GOT3 (cell line): ENCODE data around the gene NAV2.

Source experiments
- DNase-seq: peaks from one replicate; lab custom pipeline; 2025; ENCODE audit warnings: mixed read lengths; lab: John Stamatoyannopoulos, UW

Gene NAV2

GRCh38 chr11:19976281-19976941 is 263.8 kb downstream of the NAV2 start:
- DNase-seq: no peak

GRCh38 chr11:19977941-19978340 is 265.3 kb downstream of the NAV2 start:
- DNase-seq: no peak

- DNase-seq: no peak
Measured at GRCh38 chr11:19978668-19979518, 266.3 kb downstream of the NAV2 start.

- no peak for DNase-seq
Measured at GRCh38 chr11:19979519-19979845, 266.8 kb downstream of the NAV2 start.

- no peak for DNase-seq
Measured at GRCh38 chr11:19980388-19980787, 267.8 kb downstream of the NAV2 start.

GRCh38 chr11:19980957-19981669 is 268.5 kb downstream of the NAV2 start:
- DNase-seq: no peak

- no peak for DNase-seq
Measured at GRCh38 chr11:19982774-19983495, 270.3 kb downstream of the NAV2 start.

GRCh38 chr11:19984048-19984742 is 271.6 kb downstream of the NAV2 start:
- DNase-seq: no peak

GRCh38 chr11:19985111-19985510 is 272.5 kb downstream of the NAV2 start:
- DNase-seq: no peak

- no peak for DNase-seq
Measured at GRCh38 chr11:19987331-19987801, 274.7 kb downstream of the NAV2 start.

GRCh38 chr11:19988598-19988997 is 276.0 kb downstream of the NAV2 start:
- DNase-seq: no peak

GRCh38 chr11:19989191-19989590 is 276.6 kb downstream of the NAV2 start:
- DNase-seq: no peak

GRCh38 chr11:19992162-19992561 is 279.5 kb downstream of the NAV2 start:
- no peak for DNase-seq

- no peak for DNase-seq
Measured at GRCh38 chr11:19992998-19993397, 280.4 kb downstream of the NAV2 start.

- DNase-seq: no peak
Measured at GRCh38 chr11:19994672-19995071, 282.0 kb downstream of the NAV2 start.

- DNase-seq: no peak
Measured at GRCh38 chr11:19995145-19995544, 282.5 kb downstream of the NAV2 start.

- no peak for DNase-seq
Measured at GRCh38 chr11:19996571-19996970, 283.9 kb downstream of the NAV2 start.

- no peak for DNase-seq
Measured at GRCh38 chr11:20000022-20000350, 287.3 kb downstream of the NAV2 start.

- no peak for DNase-seq
Measured at GRCh38 chr11:20000351-20001134, 287.9 kb downstream of the NAV2 start.

GRCh38 chr11:20002312-20003216 is 289.9 kb downstream of the NAV2 start:
- no peak for DNase-seq
